HepG2 (cell line): ENCODE results near the gene MPC1. TPM values are rescaled to one million over a fixed set of nuclear protein-coding genes. Genes with fewer than 3 reads are reported as not detected.

Experiments
- ADNP ChIP-seq: sonication (generic); formaldehyde crosslinking; IDR thresholded peaks from 2 replicates; pipeline ENCODE4 v1.4.0; 2020; ENCODE audit warnings: missing genetic modification reagents
- DMTF1 ChIP-seq: sonication (generic); formaldehyde crosslinking; IDR thresholded peaks from 2 replicates; pipeline ENCODE4 v1.4.0; 2020; ENCODE audit warnings: mild to moderate bottlenecking, missing genetic modification reagents
- DNMT1 ChIP-seq: sonication (generic); formaldehyde crosslinking; IDR thresholded peaks from 2 replicates; pipeline ENCODE4 v1.5.1; 2020; ENCODE audit warnings: mild to moderate bottlenecking, missing genetic modification reagents
- FOXK1 ChIP-seq: sonication (generic); formaldehyde crosslinking; IDR thresholded peaks from 2 replicates; pipeline ENCODE4 v1.4.0; 2020; ENCODE audit warnings: low read depth, missing genetic modification reagents, borderline replicate concordance
- FOXK2 ChIP-seq: fragments of 450-650 bp; IDR thresholded peaks from 2 replicates; pipeline ENCODE4 v1.6.1; 2016
- GATAD2A ChIP-seq: IDR thresholded peaks from 2 replicates; pipeline ENCODE4 v1.6.1; 2016
- HHEX ChIP-seq: IDR thresholded peaks from 2 replicates; pipeline ENCODE4 v1.6.1; 2016; ENCODE audit warnings: control low read depth
- IKZF5 ChIP-seq: IDR thresholded peaks from 2 replicates; pipeline ENCODE4 v1.6.1; 2018; ENCODE audit warnings: missing genetic modification reagents, mild to moderate bottlenecking, missing compliant biosample characterization
- KDM5B ChIP-seq: sonication (generic); formaldehyde crosslinking; IDR thresholded peaks from 2 replicates; pipeline ENCODE4 v1.4.0; 2020; ENCODE audit warnings: missing genetic modification reagents, mild to moderate bottlenecking, borderline replicate concordance
- KDM6A ChIP-seq: IDR thresholded peaks from 2 replicates; pipeline ENCODE4 v1.6.1; 2016; ENCODE audit warnings: low read depth
- MIER2 ChIP-seq: IDR thresholded peaks from 2 replicates; pipeline ENCODE4 v1.6.1; 2016; ENCODE audit warnings: missing biosample characterization, missing genetic modification reagents
- NFYB ChIP-seq: sonication (generic); formaldehyde crosslinking; IDR thresholded peaks from 2 replicates; pipeline ENCODE4 v1.4.0; 2020; ENCODE audit warnings: missing genetic modification reagents
- NFYC ChIP-seq: IDR thresholded peaks from 2 replicates; pipeline ENCODE4 v1.6.1; 2016; ENCODE audit warnings: missing genetic modification reagents, missing compliant biosample characterization
- NR2F6 ChIP-seq, 2 experiments: IDR thresholded peaks; 2 replicates each; pipeline ENCODE4 v1.6.1; 2016; ENCODE audit warnings: antibody characterized with exemption in 1 of 2, mild to moderate bottlenecking in 1 of 2
- NRL ChIP-seq: sonication (generic); formaldehyde crosslinking; IDR thresholded peaks from 2 replicates; pipeline ENCODE4 v1.5.0; 2020; ENCODE audit warnings: missing genetic modification reagents, mild to moderate bottlenecking, moderate library complexity, borderline replicate concordance
- PBX3 ChIP-seq: sonication (generic); formaldehyde crosslinking; IDR thresholded peaks from 2 replicates; pipeline ENCODE4 v1.8.1; 2023; ENCODE audit warnings: missing genetic modification reagents, inconsistent platforms, borderline replicate concordance
- PHB2 ChIP-seq: fragments of 450-650 bp; IDR thresholded peaks from 2 replicates; pipeline ENCODE4 v1.6.1; 2018; ENCODE audit not compliant: partially characterized antibody
- PTBP1 ChIP-seq: fragments of 200-400 bp; formaldehyde crosslinking; IDR thresholded peaks from 2 replicates; pipeline ENCODE4 v1.6.1; 2018; ENCODE audit warnings: low read length, low read depth; ENCODE audit not compliant: poor library complexity, severe bottlenecking
- RBFOX2 ChIP-seq: fragments of 200-400 bp; formaldehyde crosslinking; IDR thresholded peaks from 2 replicates; pipeline ENCODE4 v1.6.1; 2017; ENCODE audit warnings: low read depth, mild to moderate bottlenecking, low read length
- REL ChIP-seq: sonication (generic); formaldehyde crosslinking; conservative IDR thresholded peaks from 2 replicates; pipeline ENCODE4 v1.8.0; 2022; ENCODE audit warnings: mild to moderate bottlenecking, missing genetic modification reagents, moderate library complexity
- RXRA ChIP-seq: sonication (generic); formaldehyde crosslinking; IDR thresholded peaks from 2 replicates; pipeline ENCODE4 v1.5.1; 2020; ENCODE audit warnings: missing genetic modification reagents
- TFAP4 ChIP-seq: sonication (generic); IDR thresholded peaks from 2 replicates; pipeline ENCODE4 v1.6.1; 2016; ENCODE audit warnings: low read depth, borderline replicate concordance
- TGIF2 ChIP-seq: IDR thresholded peaks from 2 replicates; pipeline ENCODE4 v1.6.1; 2016; ENCODE audit warnings: control low read depth, missing compliant biosample characterization
- TSC22D2 ChIP-seq: sonication (generic); formaldehyde crosslinking; IDR thresholded peaks from 2 replicates; pipeline ENCODE4 v1.5.1; 2020; ENCODE audit warnings: missing genetic modification reagents, mild to moderate bottlenecking, borderline replicate concordance
- WIZ ChIP-seq: sonication (generic); formaldehyde crosslinking; IDR thresholded peaks from 2 replicates; pipeline ENCODE4 v1.5.1; 2020; ENCODE audit warnings: mild to moderate bottlenecking, missing genetic modification reagents
- ZNF121 ChIP-seq: sonication (generic); formaldehyde crosslinking; IDR thresholded peaks from 2 replicates; pipeline ENCODE4 v1.5.0; 2020; ENCODE audit warnings: mild to moderate bottlenecking, missing genetic modification reagents
- ZNF343 ChIP-seq: sonication (generic); formaldehyde crosslinking; IDR thresholded peaks from 2 replicates; pipeline ENCODE4 v1.4.0; 2020; ENCODE audit warnings: mild to moderate bottlenecking, missing genetic modification reagents
- ZNF354B ChIP-seq: sonication (generic); formaldehyde crosslinking; IDR thresholded peaks from 2 replicates; pipeline ENCODE4 v1.8.0; 2022; ENCODE audit warnings: mild to moderate bottlenecking, missing genetic modification reagents
- ZNF883 ChIP-seq: sonication (generic); formaldehyde crosslinking; IDR thresholded peaks from 2 replicates; pipeline ENCODE4 v1.5.1; 2020; ENCODE audit warnings: mild to moderate bottlenecking, missing genetic modification reagents; ENCODE audit errors: not compliant biosample characterization
- polyA plus RNA-seq, 8 experiments: library from polyadenylated mRNA; depleted of rRNA in 3 of 8; stranded (reverse) in 7 of 8; unstranded in 1 of 8; fragments of >200 nt; fragmentation: Illumina TruSeq in 4 of 8; extraction: Trizol in 4 of 8; gene quantifications; 2 replicates each; pipeline versions ENCODE4 v1.2.1 to v1.2.3, GENCODE V29; 2011 to 2016; ENCODE audit warnings: low read depth in 4 of 8, missing spikeins in 1 of 8, mixed read lengths in 1 of 8; ENCODE audit not compliant: insufficient read depth in 1 of 8
- total RNA-seq, 5 experiments: library from RNA; depleted of rRNA; stranded (reverse); fragments of >200 nt; fragmentation: Illumina TruSeq; extraction: Trizol; gene quantifications; 2 replicates each; pipeline ENCODE4 v1.2.3, GENCODE V29; 2016; ENCODE audit warnings: low read depth in 1 of 5

MPC1 gene
- total and polyA plus RNA-seq, 2 of the 13 experiments (the other 11 are each of a cell fraction or from before 2014, with no cell fraction given), result 189 to 214 TPM

GRCh38 chr6:166351715-166352285 is 30.9 kb downstream of the MPC1 start (continued):
- TF ChIP-seq KDM5B (CRISPR knock-in tag) (no peak), TFAP4 (peak; percentile 95), RXRA (CRISPR knock-in tag) (no peak), NR2F6 (IDR thresholded peaks at IDR 0.05) (0 out of 2 replicates have a peak, but pooled peaks have one; percentile 25), NR2F6 (CRISPR knock-in tag; IDR thresholded peaks at IDR 0.05) (peak; percentile 9; the same call in 1 of the 2 replicates), WIZ (no peak), RBFOX2 (no peak), PTBP1 (no peak), PBX3 (CRISPR knock-in tag) (no peak), ZNF343 (CRISPR knock-in tag) (0 out of 2 replicates have a peak, but pooled peaks have one; percentile 2), DNMT1 (CRISPR knock-in tag) (no peak), FOXK2 (no peak), NFYC (CRISPR knock-in tag) (peak; percentile 74), MIER2 (CRISPR knock-in tag) (no peak), DMTF1 (CRISPR knock-in tag) (no peak), TGIF2 (CRISPR knock-in tag) (peak; percentile 71; the same call in 1 of the 2 replicates), FOXK1 (0 out of 2 replicates have a peak, but pooled peaks have one; percentile 31), ZNF883 (CRISPR knock-in tag) (no peak), ZNF354B (CRISPR knock-in tag) (no peak), TSC22D2 (CRISPR knock-in tag) (no peak), HHEX (CRISPR knock-in tag) (no peak), KDM6A (CRISPR knock-in tag) (no peak; the same call in 1 of the 2 replicates), NRL (CRISPR knock-in tag) (no peak), ZNF121 (no peak), ADNP (no peak), PHB2 (no peak), IKZF5 (peak; percentile 25; the same call in 1 of the 2 replicates), REL (no peak), GATAD2A (CRISPR knock-in tag) (peak; percentile 67), NFYB (CRISPR knock-in tag) (peak; percentile 63)
